Endothelial cell (in vitro differentiated cells): ENCODE data around the gene TNFSF4. TPM values are rescaled to one million over a fixed set of nuclear protein-coding genes. Genes with fewer than 3 reads are reported as not detected.

Source experiments
- DNase-seq: peaks from one replicate; pipeline ENCODE4 v3.0.0; 2021; ENCODE audit warnings: low spot score
- H3K27ac Mint-ChIP-seq: one replicate; pipeline ENCODE4 v1.8.0; 2021; ENCODE audit warnings: mixed read lengths, inconsistent platforms; ENCODE audit not compliant: unreplicated experiment
- H3K27me3 Mint-ChIP-seq: one replicate; pipeline ENCODE4 v1.8.0; 2021; ENCODE audit warnings: mild to moderate bottlenecking, moderate library complexity, mixed read lengths, inconsistent platforms; ENCODE audit not compliant: unreplicated experiment
- H3K36me3 Mint-ChIP-seq: one replicate; pipeline ENCODE4 v1.8.0; 2021; ENCODE audit warnings: mild to moderate bottlenecking, low read depth, mixed read lengths, inconsistent platforms; ENCODE audit not compliant: unreplicated experiment
- H3K4me1 Mint-ChIP-seq: one replicate; pipeline ENCODE4 v1.8.0; 2021; ENCODE audit warnings: mild to moderate bottlenecking, mixed read lengths, inconsistent platforms; ENCODE audit not compliant: unreplicated experiment
- H3K4me3 Mint-ChIP-seq: one replicate; pipeline ENCODE4 v1.8.0; 2021; ENCODE audit warnings: mild to moderate bottlenecking, mixed read lengths, inconsistent platforms; ENCODE audit not compliant: unreplicated experiment
- H3K9me3 Mint-ChIP-seq: one replicate; pipeline ENCODE4 v1.8.0; 2021; ENCODE audit warnings: mixed read lengths, inconsistent platforms; ENCODE audit not compliant: unreplicated experiment
- total RNA-seq: library from RNA; stranded (reverse); fragmentation: NEBNext Ultra II Directional; extraction: Animal tissue kit (Norgen Biotek cat#: 25700); gene quantifications from one replicate; pipeline ENCODE4 v1.2.1, GENCODE V29; 2021; ENCODE audit not compliant: unreplicated experiment
- TF ChIP-seq, protein P1 (sequence below): fragments of 200-600 bp; sonication (generic); IDR thresholded peaks from one replicate; pipeline ENCODE4 v1.5.0; 2021; ENCODE audit warnings: antibody characterized with exemption; ENCODE audit not compliant: unreplicated experiment

TNFSF4 gene
- total RNA-seq, 1 donor from 2014 or later, result 0.15 TPM

GRCh38 chr1:173204693-173205092 is 2.4 kb downstream of the TNFSF4 start:
- no peaks in the 10 kb centered on the region for H3K9me3 Mint-ChIP-seq
- no peaks in the 10 kb centered on the region for H3K27me3 Mint-ChIP-seq
- DNase-seq, result no peak
- no peaks in the 10 kb centered on the region for H3K36me3 Mint-ChIP-seq
- no peak overlapping the region for H3K4me3 Mint-ChIP-seq
- TF ChIP-seq, protein P1, sequence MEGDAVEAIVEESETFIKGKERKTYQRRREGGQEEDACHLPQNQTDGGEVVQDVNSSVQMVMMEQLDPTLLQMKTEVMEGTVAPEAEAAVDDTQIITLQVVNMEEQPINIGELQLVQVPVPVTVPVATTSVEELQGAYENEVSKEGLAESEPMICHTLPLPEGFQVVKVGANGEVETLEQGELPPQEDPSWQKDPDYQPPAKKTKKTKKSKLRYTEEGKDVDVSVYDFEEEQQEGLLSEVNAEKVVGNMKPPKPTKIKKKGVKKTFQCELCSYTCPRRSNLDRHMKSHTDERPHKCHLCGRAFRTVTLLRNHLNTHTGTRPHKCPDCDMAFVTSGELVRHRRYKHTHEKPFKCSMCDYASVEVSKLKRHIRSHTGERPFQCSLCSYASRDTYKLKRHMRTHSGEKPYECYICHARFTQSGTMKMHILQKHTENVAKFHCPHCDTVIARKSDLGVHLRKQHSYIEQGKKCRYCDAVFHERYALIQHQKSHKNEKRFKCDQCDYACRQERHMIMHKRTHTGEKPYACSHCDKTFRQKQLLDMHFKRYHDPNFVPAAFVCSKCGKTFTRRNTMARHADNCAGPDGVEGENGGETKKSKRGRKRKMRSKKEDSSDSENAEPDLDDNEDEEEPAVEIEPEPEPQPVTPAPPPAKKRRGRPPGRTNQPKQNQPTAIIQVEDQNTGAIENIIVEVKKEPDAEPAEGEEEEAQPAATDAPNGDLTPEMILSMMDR, result no peak
- H3K27ac Mint-ChIP-seq, result no peak overlapping the region
- peaks cover 10% of the 10 kb centered on the region for H3K4me1 Mint-ChIP-seq

- H3K27me3 Mint-ChIP-seq, result no peaks in the 10 kb centered on the region
- no peak overlapping the region for H3K27ac Mint-ChIP-seq
- TF ChIP-seq, protein P1, result peak; percentile 34
- no peak overlapping the region for H3K4me3 Mint-ChIP-seq
- H3K4me1 Mint-ChIP-seq, result peaks cover 10% of the 10 kb centered on the region
- H3K36me3 Mint-ChIP-seq, result no peaks in the 10 kb centered on the region
- peak; percentile 29 for DNase-seq
- no peaks in the 10 kb centered on the region for H3K9me3 Mint-ChIP-seq
These were observed 4.5 kb downstream of the TNFSF4 start for GRCh38 chr1:173202424-173203145.

DNA sequence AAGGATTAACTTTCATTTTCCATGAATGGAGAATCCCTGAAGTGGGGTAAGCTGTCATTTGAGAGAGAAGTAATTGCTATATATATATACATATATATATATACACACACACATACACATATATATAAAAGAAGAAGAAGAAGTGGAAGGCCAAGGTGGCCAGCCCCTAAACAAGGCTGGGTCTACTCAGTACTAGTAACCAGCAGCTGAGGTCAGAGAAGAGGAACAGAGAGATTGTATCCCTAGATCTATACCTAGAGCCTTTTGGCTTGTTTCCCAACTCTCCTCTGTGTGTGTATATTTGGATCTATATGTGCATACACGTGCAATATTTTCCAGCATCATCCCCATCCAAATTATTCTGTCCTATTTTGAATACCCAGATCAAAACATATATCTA is 5.2 kb downstream of the TNFSF4 start:
- no peaks in the 10 kb centered on the region for H3K9me3 Mint-ChIP-seq
- TF ChIP-seq, protein P1, result no peak
- no peak overlapping the region for H3K4me3 Mint-ChIP-seq
- no peak overlapping the region for H3K27ac Mint-ChIP-seq
- H3K36me3 Mint-ChIP-seq, result no peaks in the 10 kb centered on the region
- H3K4me1 Mint-ChIP-seq, result peaks cover 10% of the 10 kb centered on the region
- no peaks in the 10 kb centered on the region for H3K27me3 Mint-ChIP-seq
- DNase-seq, result no peak

DNA sequence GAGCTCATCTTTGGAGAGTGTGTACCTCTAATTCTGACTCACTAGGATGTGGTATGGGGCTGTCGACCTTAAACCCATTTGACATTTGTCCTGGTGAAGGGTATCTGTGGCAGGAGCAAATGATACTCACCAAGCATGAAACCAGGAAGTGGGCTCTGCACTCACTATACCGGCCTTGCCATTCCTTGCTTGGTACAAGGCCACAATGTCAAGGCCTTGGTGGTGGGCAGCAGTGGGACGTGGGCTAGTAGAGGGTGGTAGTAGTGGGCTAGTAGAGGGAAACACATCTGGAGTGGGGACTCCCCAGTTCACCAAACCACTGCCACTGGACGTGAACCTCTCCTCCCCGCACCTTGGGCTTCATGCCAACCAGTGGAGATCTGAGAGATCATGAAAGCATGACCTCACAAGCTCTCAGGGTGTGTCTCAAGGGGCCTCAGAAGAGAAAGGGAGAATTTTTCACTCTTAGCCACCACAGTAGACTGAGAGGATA is 11.5 kb downstream of the TNFSF4 start:
- TF ChIP-seq, protein P1, result no peak
- H3K4me1 Mint-ChIP-seq, result no peaks in the 10 kb centered on the region
- no peak overlapping the region for H3K4me3 Mint-ChIP-seq
- H3K27ac Mint-ChIP-seq, result no peak overlapping the region
- H3K36me3 Mint-ChIP-seq, result no peaks in the 10 kb centered on the region
- no peak for DNase-seq
- no peaks in the 10 kb centered on the region for H3K27me3 Mint-ChIP-seq
- H3K9me3 Mint-ChIP-seq, result no peaks in the 10 kb centered on the region

GRCh38 chr1:173193639-173194038 is 13.5 kb downstream of the TNFSF4 start:
- Mint-ChIP-seq H3K9me3 (no peaks in the 10 kb centered on the region), H3K27me3 (no peaks in the 10 kb centered on the region), H3K4me1 (no peaks in the 10 kb centered on the region), H3K4me3 (no peak overlapping the region), H3K36me3 (no peaks in the 10 kb centered on the region), H3K27ac (no peak overlapping the region)
- TF ChIP-seq, protein P1, result no peak
- DNase-seq, result no peak
